ENCODE data around the gene GMPPA.

GMPPA gene

GRCh38 chr2:219486380-219486959, 12.2 kb upstream of the GMPPA start:
- no peak for FAIRE-seq

- no peak for FAIRE-seq
Measured at GRCh38 chr2:219488149-219488843, 10.4 kb upstream of the GMPPA start.

- FAIRE-seq: no peak
Measured at GRCh38 chr2:219488844-219489194, 9.9 kb upstream of the GMPPA start.

GRCh38 chr2:219489315-219489714, 9.4 kb upstream of the GMPPA start:
- FAIRE-seq: no peak

GRCh38 chr2:219490186-219490585, 8.5 kb upstream of the GMPPA start:
- FAIRE-seq: no peak

- no peak for FAIRE-seq
Measured at GRCh38 chr2:219490600-219491130, 8.0 kb upstream of the GMPPA start.

GRCh38 chr2:219491278-219491963, 7.3 kb upstream of the GMPPA start:
- FAIRE-seq: no peak

- FAIRE-seq: no peak
Measured at GRCh38 chr2:219492575-219492974, 6.1 kb upstream of the GMPPA start.

- FAIRE-seq: no peak
Measured at GRCh38 chr2:219493086-219493485, 5.6 kb upstream of the GMPPA start.

GRCh38 chr2:219494952-219495530, 3.6 kb upstream of the GMPPA start:
- FAIRE-seq: no peak

- no peak for FAIRE-seq
Measured at GRCh38 chr2:219495531-219496122, 3.1 kb upstream of the GMPPA start.

- FAIRE-seq: no peak
Measured at GRCh38 chr2:219496247-219496824, 2.4 kb upstream of the GMPPA start.

GRCh38 chr2:219496825-219497494, 1.7 kb upstream of the GMPPA start:
- FAIRE-seq: no peak

- no peak for FAIRE-seq
Measured at GRCh38 chr2:219497495-219498279, 1.0 kb upstream of the GMPPA start.

- no peak for FAIRE-seq
Measured at GRCh38 chr2:219499058-219499307, 292 bp downstream of the GMPPA start.

- no peak for FAIRE-seq
Measured at GRCh38 chr2:219499555-219499954, 864 bp downstream of the GMPPA start.

GRCh38 chr2:219500135-219500534, 1.4 kb downstream of the GMPPA start:
- no peak for FAIRE-seq

- no peak for FAIRE-seq
Measured at GRCh38 chr2:219501849-219502248, 3.2 kb downstream of the GMPPA start.

- no peak for FAIRE-seq
Measured at GRCh38 chr2:219502618-219503017, 3.9 kb downstream of the GMPPA start.

GRCh38 chr2:219505585-219505984, 6.9 kb downstream of the GMPPA start:
- no peak for FAIRE-seq

GRCh38 chr2:219506153-219506801, 7.6 kb downstream of the GMPPA start:
- no peak for FAIRE-seq
